Esophagus squamous epithelium (tissue), 4 donors: ENCODE results near the gene QRICH1.

Source experiments
- POLR2A ChIP-seq, 4 donors: fragments of 450-650 bp; IDR thresholded peaks; one replicate each; pipeline ENCODE4 v1.6.1; 2017; ENCODE audit warnings: antibody characterized with exemption in 4 of 4, mild to moderate bottlenecking in 4 of 4, moderate library complexity in 3 of 4
- TF ChIP-seq, protein P1 (sequence below), 6 experiments: fragments of 450-650 bp in 4 of 6; fragments of 200-600 bp in 2 of 6; sonication (generic) in 2 of 6; IDR thresholded peaks; one replicate each; pipeline ENCODE4 v1.5.1; 2016 to 2019; ENCODE audit warnings: antibody characterized with exemption in 6 of 6, mild to moderate bottlenecking in 4 of 6, moderate library complexity in 4 of 6

GRCh38 chr3:49122886-49123545 is 29.1 kb upstream of the QRICH1 start:
- TF ChIP-seq, protein P1, sequence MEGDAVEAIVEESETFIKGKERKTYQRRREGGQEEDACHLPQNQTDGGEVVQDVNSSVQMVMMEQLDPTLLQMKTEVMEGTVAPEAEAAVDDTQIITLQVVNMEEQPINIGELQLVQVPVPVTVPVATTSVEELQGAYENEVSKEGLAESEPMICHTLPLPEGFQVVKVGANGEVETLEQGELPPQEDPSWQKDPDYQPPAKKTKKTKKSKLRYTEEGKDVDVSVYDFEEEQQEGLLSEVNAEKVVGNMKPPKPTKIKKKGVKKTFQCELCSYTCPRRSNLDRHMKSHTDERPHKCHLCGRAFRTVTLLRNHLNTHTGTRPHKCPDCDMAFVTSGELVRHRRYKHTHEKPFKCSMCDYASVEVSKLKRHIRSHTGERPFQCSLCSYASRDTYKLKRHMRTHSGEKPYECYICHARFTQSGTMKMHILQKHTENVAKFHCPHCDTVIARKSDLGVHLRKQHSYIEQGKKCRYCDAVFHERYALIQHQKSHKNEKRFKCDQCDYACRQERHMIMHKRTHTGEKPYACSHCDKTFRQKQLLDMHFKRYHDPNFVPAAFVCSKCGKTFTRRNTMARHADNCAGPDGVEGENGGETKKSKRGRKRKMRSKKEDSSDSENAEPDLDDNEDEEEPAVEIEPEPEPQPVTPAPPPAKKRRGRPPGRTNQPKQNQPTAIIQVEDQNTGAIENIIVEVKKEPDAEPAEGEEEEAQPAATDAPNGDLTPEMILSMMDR (IDR thresholded peaks at IDR 0.05), result no peak
- no peak for TF ChIP-seq POLR2A (IDR thresholded peaks at IDR 0.05)
